CD4-positive, alpha-beta T cell treated with Interleukin-2 at 100 ng/mL for 4 hours (primary cell): ENCODE data around the gene OTUD5.
"Not testable (repeated sequence)": the region's sequence is repeated elsewhere in the genome, so short reads cannot be mapped to it uniquely, and the experiment has no call there.

ENCODE experiments used
- DNase-seq: peaks from one replicate; pipeline ENCODE4 v3.0.0-alpha.2; 2020; ENCODE audit warnings: low spot score

The OTUD5 gene

GRCh38 chrX:48957477-48957826, at the start of gene OTUD5:
Gene OTUD5, minus strand, starts transcription at chrX:48957607. Its CDS starts 37 bp downstream, at chrX:48957570.
- DNase-seq, result peak; percentile 81

- DNase-seq, result no peak
Observed at GRCh38 chrX:49003696-49004095, 46.3 kb upstream of the OTUD5 start.

- DNase-seq, result peak; percentile 88
Observed at GRCh38 chrX:49002091-49002935, 44.9 kb upstream of the OTUD5 start, which contains the start of gene GRIPAP1. Gene GRIPAP1, minus strand, starts transcription at chrX:49002264. Its CDS starts 35 bp downstream, at chrX:49002229.

GRCh38 chrX:49001521-49002090, 44.2 kb upstream of the OTUD5 start:
- DNase-seq, result peak; percentile 38

- no peak for DNase-seq
Observed at GRCh38 chrX:49000636-49001035, 43.2 kb upstream of the OTUD5 start.

- DNase-seq, result no peak
Observed at GRCh38 chrX:48999030-48999429, 41.6 kb upstream of the OTUD5 start.

GRCh38 chrX:48998391-48998790, 41.0 kb upstream of the OTUD5 start:
- DNase-seq, result no peak

- no peak for DNase-seq
Observed at GRCh38 chrX:48997865-48998264, 40.5 kb upstream of the OTUD5 start.

GRCh38 chrX:48997455-48997854, 40.0 kb upstream of the OTUD5 start:
- no peak for DNase-seq

- DNase-seq, result no peak
Observed at GRCh38 chrX:48996969-48997368, 39.6 kb upstream of the OTUD5 start.

- no peak for DNase-seq
Observed at GRCh38 chrX:48992341-48992740, 34.9 kb upstream of the OTUD5 start.

GRCh38 chrX:48989483-48989882, 32.1 kb upstream of the OTUD5 start:
- DNase-seq, result no peak

- DNase-seq, result no peak
Observed at GRCh38 chrX:48983896-48984295, 26.5 kb upstream of the OTUD5 start.

GRCh38 chrX:48983081-48983480, 25.7 kb upstream of the OTUD5 start:
- no peak for DNase-seq

- DNase-seq, result no peak
Observed at GRCh38 chrX:48981178-48981577, 23.8 kb upstream of the OTUD5 start.

- DNase-seq, result not testable (repeated sequence)
Observed at GRCh38 chrX:48980341-48980740, 22.9 kb upstream of the OTUD5 start.

GRCh38 chrX:48978226-48978625, 20.8 kb upstream of the OTUD5 start:
- DNase-seq, result no peak

- DNase-seq, result no peak
Observed at GRCh38 chrX:48976086-48976485, 18.7 kb upstream of the OTUD5 start.

- DNase-seq, result no peak
Observed at GRCh38 chrX:48975541-48975940, 18.1 kb upstream of the OTUD5 start.

GRCh38 chrX:48975041-48975440, 17.6 kb upstream of the OTUD5 start:
- no peak for DNase-seq

- no peak for DNase-seq
Observed at GRCh38 chrX:48974574-48974973, 17.2 kb upstream of the OTUD5 start.

- no peak for DNase-seq
Observed at GRCh38 chrX:48974033-48974432, 16.6 kb upstream of the OTUD5 start.
